Stomach (tissue), 4 donors: Measurements from ENCODE around the gene RYR3.

Experiments used
- CTCF ChIP-seq, 7 experiments: fragments of 450-650 bp in 4 of 7; fragments of 200-600 bp in 3 of 7; sonication (generic) in 3 of 7; IDR thresholded peaks; one replicate each; pipeline ENCODE4 v1.5.1; 2016 to 2019; ENCODE audit warnings: antibody characterized with exemption in 7 of 7, control low read depth in 2 of 7, mild to moderate bottlenecking in 1 of 7
- POLR2AphosphoS5 ChIP-seq, 3 donors: sonication (generic); formaldehyde crosslinking; IDR thresholded peaks; one replicate each; pipeline ENCODE4 v1.6.1; 2016; ENCODE audit warnings: antibody characterized with exemption in 3 of 3

- no peak for TF ChIP-seq POLR2AphosphoS5 (IDR thresholded peaks at IDR 0.05)
- no peak for TF ChIP-seq CTCF (IDR thresholded peaks at IDR 0.05)
Measured at GRCh38 chr15:33329457-33329856, 18.7 kb downstream of the RYR3 start.
